GM12891 (cell line): ENCODE data around the gene BCAR3.

Experiments used
- DNase-seq: peaks from one replicate; pipeline ENCODE4 v3.0.0; 2011; ENCODE audit warnings: low spot score; ENCODE audit not compliant: insufficient read length
- FAIRE-seq: peaks from 2 replicates; lab custom pipeline; 2011; peaks lifted over from hg19 to GRCh38; lab: Jason Lieb, UNC
- PAX5 ChIP-seq: IDR thresholded peaks from 2 replicates; pipeline ENCODE4 v1.6.1; 2011; ENCODE audit warnings: low read length, moderate library complexity, mild to moderate bottlenecking; ENCODE audit not compliant: insufficient read depth, severe bottlenecking
- POLR2A ChIP-seq: IDR thresholded peaks from 2 replicates; pipeline ENCODE4 v1.6.1; 2011; ENCODE audit warnings: low read depth, low read length, control low read depth
- POLR2AphosphoS5 ChIP-seq: IDR thresholded peaks from 2 replicates; pipeline ENCODE4 v1.6.1; 2011; ENCODE audit warnings: low read depth, low read length, control low read depth
- POU2F2 ChIP-seq: IDR thresholded peaks from 2 replicates; pipeline ENCODE4 v1.6.1; 2011; ENCODE audit warnings: low read depth, mild to moderate bottlenecking, control low read depth, low read length, moderate library complexity
- SPI1 ChIP-seq: IDR thresholded peaks from 2 replicates; pipeline ENCODE4 v1.6.1; 2011; ENCODE audit warnings: low read depth, low read length, control low read depth
- TAF1 ChIP-seq: IDR thresholded peaks from 2 replicates; pipeline ENCODE4 v1.6.1; 2011; ENCODE audit warnings: low read depth, low read length, control low read depth

BCAR3 gene

GRCh38 chr1:93611668-93612067, 70.0 kb downstream of the BCAR3 start:
- FAIRE-seq (no peak), DNase-seq (no peak)
- no peak for TF ChIP-seq SPI1
- no peak for TF ChIP-seq POLR2A
- no peak for TF ChIP-seq PAX5
- no peak for TF ChIP-seq TAF1
- TF ChIP-seq POU2F2 = no peak
- TF ChIP-seq POLR2AphosphoS5 = no peak

- TF ChIP-seq TAF1 = no peak
- TF ChIP-seq POLR2A = no peak
- TF ChIP-seq POU2F2 = no peak
- TF ChIP-seq PAX5 = no peak
- TF ChIP-seq POLR2AphosphoS5 = no peak
- FAIRE-seq (no peak), DNase-seq (no peak)
These were observed 72.1 kb downstream of the BCAR3 start for GRCh38 chr1:93609536-93609935.

GRCh38 chr1:93608187-93609109, 73.2 kb downstream of the BCAR3 start:
- TF ChIP-seq PAX5 = no peak
- FAIRE-seq (no peak), DNase-seq (peak; percentile 16)

GRCh38 chr1:93607814-93608186, 73.8 kb downstream of the BCAR3 start:
- peak; percentile 66 for DNase-seq
- TF ChIP-seq POU2F2 (peak; percentile 72; the same call in 1 of the 2 replicates), PAX5 (peak; percentile 68), POLR2AphosphoS5 (no peak), SPI1 (peak; percentile 41)
- FAIRE-seq = peak; percentile 92

- FAIRE-seq (peak; percentile 31), DNase-seq (no peak)
- TF ChIP-seq POU2F2 (no peak), POLR2A (no peak), POLR2AphosphoS5 (no peak), TAF1 (no peak), PAX5 (no peak)
These were observed 75.7 kb downstream of the BCAR3 start for GRCh38 chr1:93605812-93606512.

- no peak for TF ChIP-seq PAX5
- no peak for TF ChIP-seq POLR2AphosphoS5
- no peak for TF ChIP-seq TAF1
- DNase-seq = no peak
- no peak for FAIRE-seq
These were observed 76.5 kb downstream of the BCAR3 start for GRCh38 chr1:93605026-93605568.

GRCh38 chr1:93604411-93604810, 77.2 kb downstream of the BCAR3 start:
- DNase-seq (no peak), FAIRE-seq (no peak)
- TF ChIP-seq SPI1 (no peak), POLR2AphosphoS5 (no peak), POU2F2 (no peak), TAF1 (no peak), POLR2A (no peak), PAX5 (no peak)

- no peak for DNase-seq
- TF ChIP-seq POLR2A = no peak
- no peak for TF ChIP-seq POU2F2
- TF ChIP-seq TAF1 = no peak
- no peak for FAIRE-seq
These were observed 78.0 kb downstream of the BCAR3 start for GRCh38 chr1:93603601-93604000.

- DNase-seq (no peak), FAIRE-seq (no peak)
- TF ChIP-seq SPI1 (no peak), TAF1 (no peak)
These were observed 78.5 kb downstream of the BCAR3 start for GRCh38 chr1:93603106-93603505.

- DNase-seq = no peak
- FAIRE-seq = no peak
- no peak for TF ChIP-seq POLR2AphosphoS5
- TF ChIP-seq PAX5 = no peak
- no peak for TF ChIP-seq POU2F2
- TF ChIP-seq TAF1 = no peak
These were observed 79.5 kb downstream of the BCAR3 start for GRCh38 chr1:93602101-93602500.
